Naive thymus-derived CD8-positive, alpha-beta T cell (primary cell): Measurements from ENCODE around the gene ZP3. TPM values are rescaled to one million over a fixed set of nuclear protein-coding genes. Genes with fewer than 3 reads are reported as not detected.
"Not testable (repeated sequence)": the region's sequence is repeated elsewhere in the genome, so short reads cannot be mapped to it uniquely, and the experiment has no call there.

Experiments used
- ATAC-seq, 2 donors: fragments of 150-1000 bp; cut with Tn5 transposase in 1 of 2; sonication (Bioruptor Pico), chemical (Tn5 transposase) in 1 of 2; 1 replicate in 1 of 2; 2 replicates in 1 of 2; pipeline ENCODE4 v1.10.0; 2021; ENCODE audit warnings: mild to moderate bottlenecking in 2 of 2, moderate library complexity in 2 of 2
- POLR2A ChIA-PET: fragments of 350-600 bp; sonication (Branson Sonifier 250); formaldehyde crosslinking; loops from one replicate; lab custom pipeline; 2021; ENCODE audit warnings: antibody characterized with exemption; lab: Charles Lee
- DNase-seq, 10 donors: peaks; one replicate each; pipeline versions ENCODE4 v3.0.0 to v3.0.0-alpha.2; 2020 to 2022
- H3K27ac Mint-ChIP-seq, 10 donors: one replicate each; pipeline ENCODE4 v1.8.0; 2020 to 2022; ENCODE audit warnings: mild to moderate bottlenecking in 10 of 10, mixed read lengths in 10 of 10, moderate library complexity in 4 of 10, inconsistent platforms in 1 of 10
- H3K27me3 Mint-ChIP-seq, 5 donors: one replicate each; pipeline ENCODE4 v1.8.0; 2021 to 2022; ENCODE audit warnings: mixed read lengths in 5 of 5
- H3K36me3 Mint-ChIP-seq, 3 donors: one replicate each; pipeline ENCODE4 v1.8.0; 2020 to 2022; ENCODE audit warnings: mixed read lengths in 3 of 3, mild to moderate bottlenecking in 2 of 3, inconsistent platforms in 1 of 3
- H3K4me1 Mint-ChIP-seq, 4 donors: one replicate each; pipeline ENCODE4 v1.8.0; 2021 to 2022; ENCODE audit warnings: mixed read lengths in 4 of 4
- H3K4me3 Mint-ChIP-seq, 10 donors: one replicate each; pipeline ENCODE4 v1.8.0; 2020 to 2022; ENCODE audit warnings: mild to moderate bottlenecking in 10 of 10, mixed read lengths in 10 of 10, moderate library complexity in 6 of 10, inconsistent platforms in 1 of 10
- H3K9me3 Mint-ChIP-seq, 9 donors: one replicate each; pipeline ENCODE4 v1.8.0; 2020 to 2022; ENCODE audit warnings: mixed read lengths in 9 of 9, mild to moderate bottlenecking in 3 of 9, inconsistent platforms in 1 of 9, moderate library complexity in 1 of 9
- polyA plus RNA-seq, 3 donors: library from polyadenylated mRNA; unstranded; fragments of 300-500 nt; fragmentation: Illumina TruSeq; gene quantifications; one replicate each; pipeline ENCODE4 v1.2.3, GENCODE V29; 2021
- total RNA-seq, 8 experiments: library from RNA in 2 of 8; stranded (reverse) in 2 of 8; gene quantifications; one replicate each; pipeline ENCODE4 v1.2.3 and lab custom pipeline; 2021 to 2026

ZP3 gene
- total and polyA plus RNA-seq, 5 experiments from 2014 or later: 2.3 to 12.4 (median 5.7) TPM

DNA sequence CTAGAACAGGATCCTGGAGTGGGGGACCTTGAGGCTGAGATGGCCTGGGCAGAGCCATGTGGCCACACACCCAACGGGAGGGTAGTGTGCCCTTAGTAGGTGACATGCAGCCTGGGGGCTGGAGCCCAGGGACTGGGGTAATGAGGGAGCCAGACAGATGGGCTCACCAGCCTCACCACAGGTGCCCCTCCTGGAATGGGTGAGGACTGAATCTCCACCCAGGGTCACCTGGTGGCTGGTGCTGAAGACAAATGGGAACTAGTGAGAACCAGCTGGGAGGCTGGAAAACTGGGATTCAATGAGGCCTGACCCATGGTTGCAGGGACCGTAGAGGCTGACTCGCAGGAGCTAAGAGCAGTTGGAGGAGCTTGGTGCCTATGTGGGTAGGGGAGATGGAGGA is 6.1 kb downstream of the ZP3 start:
- Mint-ChIP-seq H3K36me3 (peaks cover 0 to 13% (median 3%) of the 10 kb centered on the region in 3 donors), H3K4me3 (no peak overlapping the region), H3K27me3 (peaks cover 0 to 2% (median 0%) of the 10 kb centered on the region in 5 donors), H3K4me1 (no peaks in the 10 kb centered on the region), H3K9me3 (no peaks in the 10 kb centered on the region), H3K27ac (peak overlapping the region in 1 of 10 donors; percentile 75)
- DNase-seq (no peak), ATAC-seq (no peak)
- POLR2A ChIA-PET: no interaction called here

DNA sequence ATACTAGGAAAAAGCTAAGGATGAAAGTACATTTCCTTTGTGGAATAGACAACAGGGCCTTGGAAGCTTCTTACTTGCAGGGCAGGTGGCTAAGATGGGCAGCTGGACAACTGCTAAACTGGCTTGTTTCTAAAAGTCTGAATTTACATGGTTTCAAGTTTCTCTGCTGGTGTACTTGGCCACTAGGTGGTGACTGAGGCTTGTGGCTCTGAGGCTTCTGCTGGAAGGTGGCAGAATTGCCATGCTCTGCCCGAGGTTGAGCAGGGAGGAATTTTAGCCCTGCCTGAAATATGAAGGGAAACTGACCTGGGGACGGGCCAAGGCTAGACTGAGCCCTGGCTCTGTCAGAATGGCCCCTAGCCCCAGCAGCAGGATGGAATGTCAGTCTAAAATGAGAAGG is 13.1 kb downstream of the ZP3 start:
- H3K27me3 Mint-ChIP-seq, H3K9me3 Mint-ChIP-seq, POLR2A ChIA-PET, H3K4me1 Mint-ChIP-seq, H3K27ac Mint-ChIP-seq, H3K4me3 Mint-ChIP-seq: not testable (repeated sequence)
- peak in 9 of 10 donors; percentile 37 to 70 (median 53) for DNase-seq
- peaks cover 0 to 16% (median 0%) of the 10 kb centered on the region in 3 donors for H3K36me3 Mint-ChIP-seq
- peak; percentile 81 to 82 for ATAC-seq

DNA sequence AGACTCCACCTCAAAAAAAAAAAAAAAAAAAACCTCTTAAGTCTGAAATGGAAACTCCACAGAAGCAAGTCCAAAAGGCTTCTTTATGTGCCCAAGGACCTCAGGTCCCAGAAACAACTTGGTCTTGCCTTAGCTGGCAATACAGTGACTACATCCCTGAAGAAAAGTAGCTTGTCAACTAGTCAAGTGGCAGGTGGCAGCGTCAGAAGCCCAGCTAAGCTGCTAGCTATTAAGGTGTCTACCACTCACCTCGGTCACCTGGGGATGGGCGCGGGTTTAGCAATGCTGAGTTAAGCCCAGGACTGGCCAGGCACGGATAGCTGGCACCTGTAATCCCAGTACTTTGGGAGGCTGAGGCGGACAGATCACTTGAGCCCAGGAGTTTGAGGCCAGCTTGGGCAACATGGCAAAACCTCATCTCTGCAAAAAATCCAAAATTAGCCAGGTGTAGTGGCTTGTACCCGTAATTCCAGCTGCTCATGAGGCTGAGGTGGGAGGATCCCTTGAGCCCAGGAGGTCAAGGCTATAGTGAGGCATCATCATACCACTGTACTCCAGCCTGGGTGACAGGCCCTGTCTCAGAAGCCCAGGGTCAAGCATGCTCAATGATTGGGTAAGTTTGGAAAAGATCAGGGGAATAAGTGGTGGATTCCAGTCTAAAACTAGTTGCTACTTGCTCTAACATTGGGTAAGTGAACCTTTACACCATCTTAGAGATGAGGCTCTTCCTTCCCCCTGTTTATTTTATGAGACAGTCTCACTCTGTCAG is 14.6 kb downstream of the ZP3 start:
- ATAC-seq, H3K9me3 Mint-ChIP-seq, H3K4me3 Mint-ChIP-seq, H3K27ac Mint-ChIP-seq, H3K27me3 Mint-ChIP-seq, DNase-seq, POLR2A ChIA-PET: not testable (repeated sequence)
- H3K4me1 Mint-ChIP-seq: peaks cover 3 to 12% (median 7%) of the 10 kb centered on the region in 4 donors
- H3K36me3 Mint-ChIP-seq: peaks cover 0 to 16% (median 0%) of the 10 kb centered on the region in 3 donors

DNA sequence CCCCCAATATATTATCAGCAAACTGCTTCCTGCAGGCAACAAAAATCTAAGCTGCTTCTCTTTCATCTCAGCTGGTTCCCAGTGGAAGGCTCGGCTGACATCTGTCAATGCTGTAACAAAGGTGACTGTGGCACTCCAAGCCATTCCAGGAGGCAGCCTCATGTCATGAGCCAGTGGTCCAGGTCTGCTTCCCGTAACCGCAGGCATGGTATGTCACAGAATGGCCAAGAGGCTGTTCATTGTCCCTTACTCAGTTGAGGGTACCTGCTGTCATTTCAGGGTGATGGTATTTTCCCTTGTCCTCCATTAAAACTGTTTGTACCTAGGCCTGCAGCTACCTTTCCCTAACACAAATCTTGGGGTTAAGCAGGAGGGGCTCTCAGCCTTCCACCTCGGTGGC is 15.7 kb downstream of the ZP3 start:
- H3K27me3 Mint-ChIP-seq, H3K27ac Mint-ChIP-seq, H3K36me3 Mint-ChIP-seq, ATAC-seq, POLR2A ChIA-PET, H3K4me3 Mint-ChIP-seq, H3K9me3 Mint-ChIP-seq: not testable (repeated sequence)
- peak in 1 of 10 donors; percentile 24 for DNase-seq
- peaks cover 3 to 23% (median 12%) of the 10 kb centered on the region in 4 donors for H3K4me1 Mint-ChIP-seq

DNA sequence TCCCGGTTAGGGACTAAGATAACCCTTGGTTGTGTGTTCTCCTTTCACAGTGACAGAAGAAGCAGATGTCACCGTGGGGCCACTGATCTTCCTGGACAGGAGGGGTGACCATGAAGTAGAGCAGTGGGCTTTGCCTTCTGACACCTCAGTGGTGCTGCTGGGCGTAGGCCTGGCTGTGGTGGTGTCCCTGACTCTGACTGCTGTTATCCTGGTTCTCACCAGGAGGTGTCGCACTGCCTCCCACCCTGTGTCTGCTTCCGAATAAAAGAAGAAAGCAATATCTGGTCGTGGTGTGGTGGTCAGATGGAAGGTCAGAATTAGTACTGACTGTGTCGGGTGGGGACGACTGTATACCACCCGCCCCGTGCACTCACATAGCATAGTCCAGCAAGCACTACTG is 17.0 kb downstream of the ZP3 start:
- H3K27ac Mint-ChIP-seq, POLR2A ChIA-PET, DNase-seq, H3K4me3 Mint-ChIP-seq, H3K9me3 Mint-ChIP-seq, H3K27me3 Mint-ChIP-seq, H3K36me3 Mint-ChIP-seq: not testable (repeated sequence)
- peak in 1 of 2 donors; percentile 38 for ATAC-seq
- H3K4me1 Mint-ChIP-seq: peaks cover 3 to 25% (median 14%) of the 10 kb centered on the region in 4 donors

DNA sequence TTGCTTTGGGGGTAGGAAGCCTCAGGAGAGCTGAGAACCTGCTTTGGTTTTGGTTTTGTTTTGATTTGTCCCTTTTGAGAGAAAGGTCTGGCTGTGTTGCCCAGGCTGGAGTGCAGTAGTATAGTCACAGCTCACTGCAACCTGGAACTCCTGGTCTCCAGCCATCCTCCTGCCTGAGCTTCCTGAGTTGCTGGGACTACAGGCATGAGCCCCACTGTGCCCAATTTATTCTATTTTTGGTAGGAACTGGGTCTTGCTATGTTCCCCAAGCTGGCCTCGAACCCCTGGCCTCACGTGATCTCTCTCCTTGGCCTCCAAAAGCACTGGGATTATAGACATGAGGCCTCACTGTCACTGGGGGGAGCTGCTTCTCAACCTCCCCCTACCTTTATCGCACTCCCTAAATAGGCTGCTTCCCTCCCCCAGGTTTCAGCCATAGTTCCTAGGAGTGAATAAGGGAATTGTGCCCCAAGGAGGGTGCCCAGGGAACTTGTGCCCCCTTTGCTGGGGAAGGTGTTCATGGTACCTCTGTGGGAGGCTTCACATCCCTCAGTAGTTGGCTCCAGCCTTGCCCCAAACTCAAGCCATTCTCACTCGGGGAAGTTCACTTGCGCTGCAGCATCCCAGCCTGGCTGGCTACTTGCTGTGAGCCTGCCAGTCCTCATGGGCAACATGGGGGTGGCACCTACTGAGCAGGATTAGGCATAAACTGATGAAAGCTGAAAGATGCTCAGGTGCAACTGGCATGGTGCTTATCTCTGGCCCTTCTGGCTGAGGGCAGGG is 18.1 kb downstream of the ZP3 start:
- ATAC-seq, H3K27ac Mint-ChIP-seq, POLR2A ChIA-PET, H3K9me3 Mint-ChIP-seq, H3K27me3 Mint-ChIP-seq, H3K36me3 Mint-ChIP-seq: not testable (repeated sequence)
- peak in 1 of 10 donors; percentile 21 for DNase-seq
- H3K4me3 Mint-ChIP-seq: peak overlapping the region in 1 of 10 donors; percentile 10
- peaks cover 3 to 25% (median 14%) of the 10 kb centered on the region in 4 donors for H3K4me1 Mint-ChIP-seq

DNA sequence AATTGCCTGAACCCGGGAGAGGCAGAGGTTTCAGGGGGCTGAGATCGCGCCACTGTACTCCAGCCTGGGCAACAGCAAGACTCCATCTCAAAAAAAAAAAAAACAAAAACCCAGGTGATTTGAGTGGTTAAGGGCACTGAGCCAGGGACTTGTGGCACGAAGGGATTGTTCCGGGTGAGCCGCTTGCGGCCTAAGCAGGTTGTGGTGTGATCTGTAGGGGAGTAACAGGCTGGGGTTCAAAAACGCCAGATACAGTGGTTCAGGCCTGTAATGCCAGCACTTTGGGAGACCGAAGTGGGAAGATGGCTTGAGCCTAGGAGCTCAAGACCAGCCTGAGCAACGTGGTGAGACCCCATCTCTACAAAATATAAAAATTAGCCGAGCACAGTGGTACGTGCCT is 19.1 kb downstream of the ZP3 start:
- ATAC-seq (peak; percentile 82 to 90), DNase-seq (peak in 8 of 10 donors; percentile 10 to 65 (median 58))
- POLR2A ChIA-PET, H3K9me3 Mint-ChIP-seq, H3K27me3 Mint-ChIP-seq, H3K36me3 Mint-ChIP-seq: not testable (repeated sequence)
- Mint-ChIP-seq H3K4me1 (peaks cover 3 to 23% (median 14%) of the 10 kb centered on the region in 4 donors), H3K4me3 (peak overlapping the region in 8 of 10 donors; percentile 36 to 81 (median 65)), H3K27ac (peak overlapping the region in 5 of 10 donors; percentile 25 to 76 (median 57))

DNA sequence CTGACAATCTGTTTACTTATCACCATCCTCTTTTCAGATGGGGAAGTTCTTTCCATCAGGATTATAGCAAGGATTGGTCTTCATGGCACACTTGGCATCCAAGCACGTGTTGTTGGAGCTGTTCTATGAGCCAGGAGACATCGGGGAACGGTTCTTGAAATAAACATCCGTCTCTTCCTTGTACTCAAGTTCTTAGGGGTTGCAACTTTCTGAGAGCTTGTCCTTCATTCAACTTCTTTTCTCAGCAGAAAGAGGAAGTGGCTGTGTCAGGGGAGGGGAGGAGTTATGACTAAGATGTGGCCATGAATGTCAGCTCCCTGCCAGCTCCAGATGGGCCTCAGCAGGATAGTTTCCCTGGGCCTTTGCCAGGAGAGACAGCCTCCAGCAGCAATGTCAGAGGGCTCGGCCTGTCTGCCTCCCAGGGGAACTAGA is 20.8 kb downstream of the ZP3 start:
- H3K27me3 Mint-ChIP-seq, H3K9me3 Mint-ChIP-seq, H3K36me3 Mint-ChIP-seq, POLR2A ChIA-PET: not testable (repeated sequence)
- H3K4me1 Mint-ChIP-seq: peaks cover 3 to 23% (median 14%) of the 10 kb centered on the region in 4 donors
- ATAC-seq: peak; percentile 72 to 79
- DNase-seq: peak in 5 of 10 donors; percentile 24 to 50 (median 35)
- peak overlapping the region in 9 of 10 donors; percentile 45 to 74 (median 54) for H3K4me3 Mint-ChIP-seq
- peak overlapping the region in 9 of 10 donors; percentile 56 to 90 (median 82) for H3K27ac Mint-ChIP-seq

DNA sequence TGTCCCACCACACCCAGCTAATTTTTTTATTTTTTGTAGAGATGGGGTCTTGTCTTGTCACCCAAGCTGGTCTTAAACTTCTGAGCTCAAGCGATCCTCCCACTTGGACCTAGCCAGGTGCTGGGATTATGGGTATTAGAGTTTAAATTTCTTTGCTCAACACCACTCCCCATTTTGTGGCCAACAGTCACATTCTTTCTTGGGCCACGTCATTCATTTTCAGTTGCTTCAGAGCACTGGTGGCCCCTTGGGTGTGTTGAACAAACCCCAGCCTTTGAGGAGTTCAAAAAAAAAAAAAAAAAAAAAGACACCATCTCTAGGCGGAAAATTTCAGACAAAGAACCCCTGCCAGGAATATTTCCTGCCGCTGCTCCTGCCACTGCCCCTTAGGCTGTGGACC is 32.3 kb downstream of the ZP3 start:
- not testable (repeated sequence) for ATAC-seq

DNA sequence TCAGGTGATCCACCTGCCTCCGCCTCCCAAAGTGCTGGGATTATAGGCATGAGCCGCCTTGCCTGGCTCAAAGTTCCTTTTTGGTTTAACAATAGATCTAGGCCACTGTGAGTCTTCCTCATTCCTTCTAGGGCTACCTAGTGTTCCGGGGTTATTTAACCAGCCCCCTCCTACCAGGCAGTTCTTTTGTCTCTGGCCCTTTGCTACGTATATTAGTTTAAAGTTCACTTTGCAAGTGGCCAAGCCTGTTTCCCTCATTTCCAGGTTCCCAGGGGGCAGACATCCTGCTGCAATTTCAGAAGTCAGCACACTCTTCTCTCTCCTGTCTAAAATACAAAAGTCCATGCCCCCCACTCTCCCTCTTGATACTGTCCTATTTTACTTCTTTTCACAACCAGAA is 33.8 kb downstream of the ZP3 start:
- H3K4me1 Mint-ChIP-seq, H3K4me3 Mint-ChIP-seq, H3K9me3 Mint-ChIP-seq, H3K36me3 Mint-ChIP-seq, H3K27me3 Mint-ChIP-seq, DNase-seq, ATAC-seq, H3K27ac Mint-ChIP-seq, POLR2A ChIA-PET: not testable (repeated sequence)

More for the DNA sequence above, 32.3 kb downstream of the ZP3 start:
- H3K4me1 Mint-ChIP-seq, H3K27me3 Mint-ChIP-seq, H3K27ac Mint-ChIP-seq, H3K9me3 Mint-ChIP-seq, H3K36me3 Mint-ChIP-seq, DNase-seq, POLR2A ChIA-PET, H3K4me3 Mint-ChIP-seq: not testable (repeated sequence)

DNA sequence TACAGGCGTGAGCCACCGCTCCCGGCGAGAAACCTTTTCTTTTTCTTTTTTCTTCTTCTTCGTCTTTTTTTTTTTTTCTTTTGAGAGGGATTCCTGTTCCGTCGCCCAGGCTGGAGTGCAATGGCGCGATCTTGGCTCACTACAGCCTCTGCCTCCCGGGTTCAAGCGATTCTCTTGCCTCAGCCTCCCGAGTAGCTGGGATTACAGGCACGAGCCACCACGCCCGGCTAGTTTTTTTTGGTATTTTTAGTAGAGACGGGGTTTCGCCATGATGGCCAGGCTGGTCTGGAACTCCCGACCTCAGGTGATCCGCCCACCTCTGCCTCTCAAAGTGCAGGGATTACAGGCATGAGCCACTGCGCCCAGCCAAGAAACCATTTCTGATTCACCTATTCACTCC is 36.0 kb downstream of the ZP3 start:
- H3K4me3 Mint-ChIP-seq, DNase-seq, H3K27me3 Mint-ChIP-seq, H3K27ac Mint-ChIP-seq, H3K9me3 Mint-ChIP-seq, POLR2A ChIA-PET, H3K36me3 Mint-ChIP-seq, ATAC-seq: not testable (repeated sequence)
- peaks cover 4 to 14% (median 6%) of the 10 kb centered on the region in 4 donors for H3K4me1 Mint-ChIP-seq

DNA sequence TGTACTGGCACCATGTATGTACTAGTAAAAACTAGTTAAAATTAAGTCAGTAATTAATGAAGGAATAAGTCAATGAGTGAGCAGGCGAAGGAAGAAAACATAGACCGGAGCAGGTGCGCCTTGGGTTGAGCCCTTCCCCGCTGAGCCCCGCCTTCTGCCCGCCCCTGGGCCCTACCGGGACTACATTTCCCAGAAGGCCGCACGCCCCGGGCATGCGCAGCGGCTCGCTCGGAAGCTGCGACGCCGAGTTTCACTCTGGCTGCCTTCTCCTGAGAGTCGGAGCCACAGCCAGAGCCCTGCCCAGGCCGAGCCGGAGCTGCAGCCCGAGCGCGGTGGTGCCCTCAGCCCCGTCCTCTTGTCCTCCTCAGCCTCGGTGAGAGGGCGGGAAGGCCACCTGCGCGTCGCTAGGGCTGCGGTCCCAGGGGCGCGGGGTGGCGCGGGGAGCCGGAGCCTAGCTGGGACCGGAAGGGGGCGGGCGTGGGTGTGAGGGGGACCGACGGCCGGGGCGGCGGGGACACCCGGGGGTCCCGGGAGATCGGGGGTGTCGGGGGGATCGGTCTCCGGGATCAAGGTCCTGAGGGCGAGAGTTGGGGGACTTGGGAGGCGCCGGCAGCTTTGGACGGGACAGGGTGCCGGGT is 36.8 kb downstream of the ZP3 start, which contains the start of gene DTX2:
TSS of gene DTX2 (plus strand) at position 246 of the 638 bp plus-strand sequence. CDS start 18,801 bp downstream, outside the sequence.
- H3K36me3 Mint-ChIP-seq, H3K27me3 Mint-ChIP-seq, POLR2A ChIA-PET, H3K9me3 Mint-ChIP-seq: not testable (repeated sequence)
- DNase-seq (peak; percentile 32 to 83 (median 55)), ATAC-seq (peak; percentile 96 to 97)
- Mint-ChIP-seq H3K4me1 (peaks cover 4 to 14% (median 7%) of the 10 kb centered on the region in 4 donors), H3K4me3 (peak within 1 kb of the TSS in 9 of 10 donors; percentile 28 to 82 (median 54)), H3K27ac (peak within 1 kb of the TSS in 1 of 10 donors; percentile 60)
